HG03575 (cell line): ENCODE results near the gene DCDC2C.

Experiments
- ATAC-seq: cut with Tn5 transposase; IDR thresholded peaks from one replicate; pipeline ENCODE4 v1.9.1; 2021; ENCODE audit not compliant: unreplicated experiment, insufficient number of reproducible peaks, low FRiP score; ENCODE audit errors: extremely low read depth

Gene DCDC2C

GRCh38 chr2:3704692-3705091 is 1.3 kb downstream of the DCDC2C start:
- ATAC-seq: no peak

GRCh38 chr2:3705782-3706181 is 2.4 kb downstream of the DCDC2C start:
- no peak for ATAC-seq

- no peak for ATAC-seq
These were observed 3.5 kb downstream of the DCDC2C start for GRCh38 chr2:3706892-3707291.

- ATAC-seq: no peak
These were observed 5.2 kb downstream of the DCDC2C start for GRCh38 chr2:3708576-3708975.

GRCh38 chr2:3709225-3709624 is 5.8 kb downstream of the DCDC2C start:
- no peak for ATAC-seq

GRCh38 chr2:3712424-3712823 is 9.0 kb downstream of the DCDC2C start:
- no peak for ATAC-seq

- ATAC-seq: no peak
These were observed 9.6 kb downstream of the DCDC2C start for GRCh38 chr2:3712831-3713503.

- no peak for ATAC-seq
These were observed 15.3 kb downstream of the DCDC2C start for GRCh38 chr2:3718679-3719078.

GRCh38 chr2:3725002-3725401 is 21.6 kb downstream of the DCDC2C start:
- ATAC-seq: no peak

- ATAC-seq: no peak
These were observed 22.3 kb downstream of the DCDC2C start for GRCh38 chr2:3725458-3726250.

- no peak for ATAC-seq
These were observed 23.1 kb downstream of the DCDC2C start for GRCh38 chr2:3726511-3726910.

- ATAC-seq: no peak
These were observed 24.1 kb downstream of the DCDC2C start for GRCh38 chr2:3727397-3728045.

- no peak for ATAC-seq
These were observed 25.0 kb downstream of the DCDC2C start for GRCh38 chr2:3728104-3729054.

GRCh38 chr2:3729055-3729448 is 25.7 kb downstream of the DCDC2C start:
- no peak for ATAC-seq

GRCh38 chr2:3729786-3730185 is 26.4 kb downstream of the DCDC2C start:
- ATAC-seq: no peak

- no peak for ATAC-seq
These were observed 27.3 kb downstream of the DCDC2C start for GRCh38 chr2:3730646-3731045.

GRCh38 chr2:3731829-3732228 is 28.5 kb downstream of the DCDC2C start:
- ATAC-seq: no peak

GRCh38 chr2:3736112-3736511 is 32.7 kb downstream of the DCDC2C start:
- no peak for ATAC-seq

- ATAC-seq: no peak
These were observed 33.8 kb downstream of the DCDC2C start for GRCh38 chr2:3737128-3737527.
